H9 (cell line): ENCODE measurements around the gene PLSCR5. TPM values are rescaled to one million over a fixed set of nuclear protein-coding genes. Genes with fewer than 3 reads are reported as not detected.

Source experiments
- DNase-seq: peaks from one replicate; pipeline ENCODE4 v3.0.0-alpha.2; 2017
- H2AFZ ChIP-seq: one replicate; pipeline ENCODE4 v1.6.1; 2013; ENCODE audit warnings: mild to moderate bottlenecking, low read length, control low read depth, moderate library complexity
- H2AK5ac ChIP-seq: 2 replicates; pipeline ENCODE4 v1.6.1; 2013; ENCODE audit warnings: low read length, control low read depth, mixed read lengths; ENCODE audit not compliant: insufficient read length
- H2BK120ac ChIP-seq: one replicate; pipeline ENCODE4 v1.6.1; 2013; ENCODE audit warnings: low read depth, mild to moderate bottlenecking, low read length, control low read depth, inconsistent platforms; ENCODE audit not compliant: poor library complexity, severe bottlenecking
- H2BK12ac ChIP-seq: 2 replicates; pipeline ENCODE4 v1.6.1; 2013; ENCODE audit warnings: low read length, control low read depth, mixed read lengths, low read depth; ENCODE audit not compliant: insufficient read length
- H2BK15ac ChIP-seq: 2 replicates; pipeline ENCODE4 v1.6.1; 2013; ENCODE audit warnings: low read depth, low read length, control low read depth
- H2BK20ac ChIP-seq: one replicate; pipeline ENCODE4 v1.6.1; 2013; ENCODE audit warnings: low read depth, mild to moderate bottlenecking, low read length, control low read depth, inconsistent platforms; ENCODE audit not compliant: poor library complexity, severe bottlenecking
- H2BK5ac ChIP-seq: 2 replicates; pipeline ENCODE4 v1.6.1; 2013; ENCODE audit warnings: low read length, control low read depth, mixed read lengths; ENCODE audit not compliant: insufficient read length
- H3K14ac ChIP-seq: 2 replicates; pipeline ENCODE4 v1.6.1; 2013; ENCODE audit warnings: low read length, control low read depth; ENCODE audit not compliant: insufficient read depth
- H3K18ac ChIP-seq: 2 replicates; pipeline ENCODE4 v1.6.1; 2013; ENCODE audit warnings: low read depth, mild to moderate bottlenecking, mixed read lengths, low read length, control low read depth; ENCODE audit not compliant: insufficient read length
- H3K23ac ChIP-seq: 2 replicates; pipeline ENCODE4 v1.6.1; 2013; ENCODE audit warnings: low read length, control low read depth, mixed read lengths, low read depth; ENCODE audit not compliant: insufficient read length
- H3K23me2 ChIP-seq: 2 replicates; pipeline ENCODE4 v1.6.1; 2013; ENCODE audit warnings: low read depth, mild to moderate bottlenecking, mixed read lengths, low read length, control low read depth; ENCODE audit not compliant: insufficient read length, poor library complexity, severe bottlenecking
- H3K27ac ChIP-seq: 2 replicates; pipeline ENCODE4 v1.5.1; 2013; ENCODE audit warnings: low read length, control low read depth, mixed read lengths, low read depth; ENCODE audit not compliant: insufficient read length
- H3K27me3 ChIP-seq: 2 replicates; pipeline ENCODE4 v1.6.1; 2013; ENCODE audit warnings: low read length, control low read depth, inconsistent platforms; ENCODE audit not compliant: insufficient read depth
- H3K4ac ChIP-seq: 2 replicates; pipeline ENCODE4 v1.6.1; 2013; ENCODE audit warnings: low read depth, mild to moderate bottlenecking, control low read depth, inconsistent platforms, low read length, moderate library complexity
- H3K4me1 ChIP-seq: 2 replicates; pipeline ENCODE4 v1.6.1; 2013; ENCODE audit warnings: low read length, control low read depth, inconsistent platforms; ENCODE audit not compliant: insufficient read depth
- H3K4me2 ChIP-seq: 2 replicates; pipeline ENCODE4 v1.6.1; 2013; ENCODE audit warnings: low read length, control low read depth, mixed read lengths; ENCODE audit not compliant: insufficient read length, insufficient read depth
- H3K56ac ChIP-seq: 2 replicates; pipeline ENCODE4 v1.6.1; 2013; ENCODE audit warnings: low read depth, mild to moderate bottlenecking, mixed read lengths, low read length, control low read depth; ENCODE audit not compliant: insufficient read length
- H3K79me1 ChIP-seq: 2 replicates; pipeline ENCODE4 v1.6.1; 2013; ENCODE audit warnings: low read depth, mild to moderate bottlenecking, moderate library complexity, low read length, control low read depth, inconsistent platforms; ENCODE audit not compliant: insufficient read depth, poor library complexity, severe bottlenecking
- H3K79me2 ChIP-seq: 2 replicates; pipeline ENCODE4 v1.6.1; 2013; ENCODE audit warnings: low read length, control low read depth, inconsistent platforms; ENCODE audit not compliant: insufficient read depth
- H3K9ac ChIP-seq: 2 replicates; pipeline ENCODE4 v1.6.1; 2013; ENCODE audit warnings: low read length, control low read depth, mixed read lengths; ENCODE audit not compliant: insufficient read length; ENCODE audit errors: extremely low read depth
- H3K9me3 ChIP-seq: one replicate; pipeline ENCODE4 v1.6.1; 2013; ENCODE audit warnings: low read depth, low read length, inconsistent platforms; ENCODE audit not compliant: control insufficient read depth
- H3T11ph ChIP-seq: one replicate; pipeline ENCODE4 v1.6.1; 2013; ENCODE audit warnings: mild to moderate bottlenecking, low read length, control low read depth, inconsistent platforms
- H4K20me1 ChIP-seq: one replicate; pipeline ENCODE4 v1.6.1; 2013; ENCODE audit not compliant: control insufficient read depth, insufficient read length, insufficient read depth
- H4K5ac ChIP-seq: 2 replicates; pipeline ENCODE4 v1.6.1; 2013; ENCODE audit warnings: low read depth, mild to moderate bottlenecking, mixed read lengths, low read length, control low read depth; ENCODE audit not compliant: insufficient read length
- H4K8ac ChIP-seq: replicated peaks from 2 replicates; pipeline ENCODE4 v1.6.1; 2013; ENCODE audit warnings: low read length, control low read depth, mixed read lengths, low read depth; ENCODE audit not compliant: insufficient read length
- H4K91ac ChIP-seq: 2 replicates; pipeline ENCODE4 v1.6.1; 2013; ENCODE audit warnings: low read depth, mild to moderate bottlenecking, moderate library complexity, mixed read lengths, low read length, control low read depth; ENCODE audit not compliant: insufficient read length
- H3K27ac Mint-ChIP-seq, 3 experiments: 2 replicates in 2 of 3; 3 replicates in 1 of 3; pipeline ENCODE4 v1.8.0; 2020 to 2021; ENCODE audit warnings: mixed read lengths in 3 of 3, mild to moderate bottlenecking in 1 of 3, moderate library complexity in 1 of 3
- H3K27me3 Mint-ChIP-seq: 2 replicates; pipeline ENCODE4 v1.8.0; 2021; ENCODE audit warnings: low read depth, mild to moderate bottlenecking, moderate library complexity, mixed read lengths
- H3K36me3 Mint-ChIP-seq, 3 experiments: 2 replicates in 2 of 3; 3 replicates in 1 of 3; pipeline ENCODE4 v1.8.0; 2020 to 2021; ENCODE audit warnings: low read depth in 3 of 3, mixed read lengths in 3 of 3; ENCODE audit not compliant: insufficient read depth in 1 of 3
- H3K4me1 Mint-ChIP-seq, 2 experiments: 2 replicates each; pipeline ENCODE4 v1.8.0; 2020; ENCODE audit warnings: mixed read lengths in 2 of 2
- H3K4me3 Mint-ChIP-seq, 2 experiments: 2 replicates in 1 of 2; 3 replicates in 1 of 2; pipeline ENCODE4 v1.8.0; 2020 to 2021; ENCODE audit warnings: mild to moderate bottlenecking in 2 of 2, mixed read lengths in 2 of 2, moderate library complexity in 1 of 2
- H3K9me3 Mint-ChIP-seq, 2 experiments: 2 replicates in 1 of 2; 3 replicates in 1 of 2; pipeline ENCODE4 v1.8.0; 2020; ENCODE audit warnings: mild to moderate bottlenecking in 2 of 2, mixed read lengths in 2 of 2, moderate library complexity in 1 of 2
- CTCF ChIP-seq: fragments of 200-600 bp; sonication (generic); conservative IDR thresholded peaks from 3 replicates; pipeline ENCODE4 v1.8.0; 2021; ENCODE audit warnings: antibody characterized with exemption, mild to moderate bottlenecking
- total RNA-seq: library from RNA; stranded (reverse); gene quantifications from 2 replicates; pipeline ENCODE4 v1.2.1, GENCODE V29; 2021

PLSCR5 gene
- total RNA-seq, 1 experiment from 2014 or later, result not detected

GRCh38 chr3:146628671-146629070 lies 23.5 kb upstream of the PLSCR5 start:
- H2BK120ac ChIP-seq, result no peak overlapping the region
- no peaks in the 10 kb centered on the region for H3K4me1 Mint-ChIP-seq
- H3K27ac ChIP-seq, result no peak overlapping the region
- no peak overlapping the region for H2BK12ac ChIP-seq
- H3K79me2 ChIP-seq, result no peaks in the 10 kb centered on the region
- DNase-seq, result no peak
- no peaks in the 10 kb centered on the region for H3K4me1 ChIP-seq
- H3K18ac ChIP-seq, result no peak overlapping the region
- H2BK20ac ChIP-seq, result no peak overlapping the region
- H2AFZ ChIP-seq, result no peak overlapping the region
- H4K91ac ChIP-seq, result no peak overlapping the region
- H3K27me3 ChIP-seq, result no peaks in the 10 kb centered on the region
- no peak overlapping the region for H3K9ac ChIP-seq
- H4K20me1 ChIP-seq, result no peaks in the 10 kb centered on the region
- no peak overlapping the region for H3K23ac ChIP-seq
- no peak overlapping the region for H3K14ac ChIP-seq
- no peak overlapping the region for H4K8ac ChIP-seq
- no peak overlapping the region for H2AK5ac ChIP-seq
- H3K27me3 Mint-ChIP-seq, result no peaks in the 10 kb centered on the region
- no peak overlapping the region for H3K4ac ChIP-seq
- H2BK5ac ChIP-seq, result no peak overlapping the region
- H3K27ac Mint-ChIP-seq, result no peak overlapping the region
- H3K9me3 Mint-ChIP-seq, result no peaks in the 10 kb centered on the region; a peak in 1 of 5 replicates
- no peak overlapping the region for H3K4me2 ChIP-seq
- no peaks in the 10 kb centered on the region for H3K36me3 Mint-ChIP-seq
- no peak for TF ChIP-seq CTCF
- H3K23me2 ChIP-seq, result no peaks in the 10 kb centered on the region
- H2BK15ac ChIP-seq, result no peak overlapping the region
- no peak overlapping the region for H3T11ph ChIP-seq
- H3K9me3 ChIP-seq, result no peaks in the 10 kb centered on the region
- H3K4me3 Mint-ChIP-seq, result no peak overlapping the region
- H4K5ac ChIP-seq, result no peak overlapping the region
- H3K79me1 ChIP-seq, result no peaks in the 10 kb centered on the region
- no peak overlapping the region for H3K56ac ChIP-seq
